ENCODE data around the gene ZNF438.
A peak's percentile ranks its signal among the peaks of the same experiment; 100 is the strongest.

ZNF438 gene

DNA sequence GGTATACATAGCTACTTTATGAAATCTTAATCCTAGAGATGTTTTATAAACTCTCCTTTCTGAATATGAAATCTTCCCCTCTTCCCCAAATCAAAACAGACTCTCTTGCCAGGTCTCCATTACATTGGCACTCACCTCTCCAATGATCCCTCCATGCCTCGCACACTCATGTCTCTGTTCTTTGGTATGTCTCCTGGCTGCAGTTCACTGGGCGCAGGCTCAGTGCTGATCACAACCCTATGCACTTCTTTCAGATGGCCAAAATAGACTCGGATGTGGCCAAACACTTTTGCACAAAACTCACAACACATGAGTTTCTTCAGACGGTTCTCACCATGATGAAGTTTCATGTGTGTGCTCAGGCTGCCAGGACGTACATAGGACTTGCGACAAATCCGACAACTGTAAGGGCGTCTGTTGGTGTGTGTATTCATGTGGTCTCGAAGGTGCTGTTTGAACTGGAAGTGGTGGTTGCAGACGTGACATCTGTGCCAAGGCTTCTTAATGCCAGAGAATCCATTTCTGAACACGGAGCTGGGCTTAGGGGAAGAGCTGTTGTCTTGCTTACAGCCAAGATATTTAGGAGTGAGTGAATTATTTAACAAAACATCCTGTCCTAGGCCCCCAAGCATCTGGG, 183.2 kb downstream of the ZNF438 start:
- no peak for DNase-seq (ENCODE audit: low spot score)

DNA sequence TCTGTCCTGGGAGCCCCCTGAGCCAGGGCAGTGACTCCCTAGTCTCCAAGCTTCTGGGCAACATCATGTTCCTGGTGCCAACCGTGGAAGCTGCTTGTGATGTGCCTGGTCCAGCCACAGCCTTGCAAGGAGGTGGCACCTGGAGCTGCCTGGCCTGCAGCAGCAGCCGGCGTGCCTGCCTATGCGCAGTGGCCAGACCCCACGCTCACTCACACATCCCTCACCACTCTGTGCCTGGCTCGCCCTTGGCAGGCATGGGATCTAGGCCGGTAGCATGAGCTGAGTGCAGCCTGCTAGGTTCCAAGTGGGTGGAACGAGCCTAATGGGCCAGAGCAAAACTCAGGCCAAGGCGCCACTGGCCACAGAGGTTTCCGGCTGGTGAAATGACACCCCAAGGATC, 184.0 kb downstream of the ZNF438 start:
- no peak for DNase-seq (ENCODE audit: low spot score)

DNA sequence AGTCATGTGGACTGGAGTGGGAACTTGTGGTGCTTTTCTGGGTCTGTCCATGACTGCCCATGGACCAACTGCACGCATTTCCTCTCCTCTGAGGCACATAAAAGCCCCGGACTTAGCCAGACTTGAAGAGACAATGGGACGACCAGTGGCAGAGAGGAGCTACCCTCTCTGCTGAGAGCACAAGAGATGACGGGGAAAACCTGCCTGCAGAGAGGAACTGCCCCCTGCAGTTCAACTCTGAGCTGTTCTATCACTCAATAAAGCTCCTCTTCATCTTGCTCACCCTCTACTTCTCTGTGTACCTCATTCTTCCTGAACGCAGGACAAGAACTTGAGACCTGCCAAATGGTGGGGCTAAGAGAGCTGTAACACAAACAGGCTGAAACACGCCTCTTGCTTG, 184.5 kb downstream of the ZNF438 start:
- DNase-seq (ENCODE audit: low spot score), result no peak

DNA sequence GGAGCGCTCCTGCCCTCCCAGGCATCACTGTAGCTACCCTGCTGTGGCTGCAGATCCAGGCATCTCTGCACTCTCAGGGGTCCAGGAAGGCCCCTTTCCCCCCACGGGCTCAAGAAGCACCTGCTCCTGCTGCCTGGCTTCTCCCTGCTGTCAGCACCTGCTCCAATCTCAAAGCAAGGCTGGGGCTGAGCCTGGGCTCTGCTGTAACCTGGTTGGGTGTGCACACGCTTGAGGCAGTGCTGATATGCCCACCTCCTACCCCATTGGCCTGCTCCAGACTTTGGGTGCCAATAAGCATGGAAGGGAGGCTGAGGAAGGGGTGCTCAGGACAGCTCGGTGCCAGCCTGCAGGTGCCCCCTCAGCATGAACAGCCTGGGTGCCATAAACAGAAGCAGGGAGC, 185.0 kb downstream of the ZNF438 start:
- DNase-seq (ENCODE audit: low spot score), result no peak

DNA sequence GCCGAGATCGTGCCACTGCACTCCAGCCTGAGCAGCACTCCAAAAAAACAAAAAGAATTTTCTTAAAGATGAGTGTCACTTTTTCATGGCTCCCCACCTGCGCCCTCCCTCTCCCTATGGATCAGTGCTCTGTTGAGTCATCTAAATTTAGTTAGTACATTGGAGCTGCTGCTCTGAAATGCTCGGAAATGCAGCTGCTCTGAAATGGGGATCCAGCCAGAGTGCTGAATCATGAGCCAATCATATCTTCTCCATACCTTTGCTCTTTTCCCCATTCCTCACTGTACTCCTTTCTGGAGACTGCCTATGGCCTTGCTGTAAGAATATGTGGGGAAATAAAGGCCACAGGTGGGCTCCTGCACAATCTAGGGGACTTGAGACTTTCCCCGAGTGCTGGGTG, 188.8 kb downstream of the ZNF438 start:
- DNase-seq (ENCODE audit: low spot score), result no peak

DNA sequence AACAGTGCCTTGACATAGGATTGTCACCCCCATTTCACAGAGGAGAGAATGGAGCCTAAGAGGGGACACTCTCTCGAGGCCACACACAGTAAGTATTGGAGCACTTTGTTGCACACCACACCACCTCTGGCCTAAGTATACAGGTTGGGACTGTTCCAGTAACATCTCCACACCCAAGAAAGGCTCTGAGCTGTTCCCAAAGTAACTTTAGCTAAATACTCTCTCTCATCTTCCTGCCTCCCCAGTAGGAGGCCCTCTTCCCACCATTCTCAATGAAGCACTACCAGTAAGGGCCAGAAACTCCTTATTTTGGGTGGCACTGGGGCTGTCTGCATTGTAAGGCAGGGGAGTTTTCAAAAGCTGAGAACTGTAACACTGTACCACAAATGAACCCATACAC, 189.5 kb downstream of the ZNF438 start:
- no peak for DNase-seq (ENCODE audit: low spot score)

DNA sequence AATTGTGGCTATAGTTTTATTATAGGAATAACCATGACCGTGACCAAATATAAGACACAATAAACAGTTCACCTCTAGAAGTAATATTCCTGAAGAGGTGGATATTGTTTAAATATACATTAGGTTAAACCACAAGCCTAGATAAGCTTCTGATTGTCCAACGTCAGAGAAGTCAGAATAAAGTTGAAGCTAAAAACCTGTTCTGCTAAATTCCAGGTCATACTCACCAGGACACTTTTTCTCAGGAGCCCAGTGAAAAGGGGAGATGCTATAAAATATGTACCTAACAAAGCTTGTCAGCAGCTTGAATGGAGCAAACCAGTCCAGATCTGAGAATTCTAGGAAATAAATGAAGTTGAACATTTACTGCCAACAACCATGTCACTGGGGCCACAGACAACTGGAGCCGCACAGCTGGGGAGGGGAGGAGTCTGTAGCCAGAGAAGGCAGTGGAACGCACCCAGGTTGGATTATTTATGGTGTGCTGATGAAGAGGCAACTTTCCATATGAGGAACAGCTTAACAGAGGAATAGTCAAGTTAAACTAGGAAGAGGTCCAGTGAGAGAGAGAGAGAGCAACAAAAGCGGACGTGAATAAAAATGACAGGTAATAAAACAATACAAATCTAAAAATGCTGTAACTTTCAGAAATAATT, 191.1 kb downstream of the ZNF438 start:
- no peak for DNase-seq (ENCODE audit: low spot score)

DNA sequence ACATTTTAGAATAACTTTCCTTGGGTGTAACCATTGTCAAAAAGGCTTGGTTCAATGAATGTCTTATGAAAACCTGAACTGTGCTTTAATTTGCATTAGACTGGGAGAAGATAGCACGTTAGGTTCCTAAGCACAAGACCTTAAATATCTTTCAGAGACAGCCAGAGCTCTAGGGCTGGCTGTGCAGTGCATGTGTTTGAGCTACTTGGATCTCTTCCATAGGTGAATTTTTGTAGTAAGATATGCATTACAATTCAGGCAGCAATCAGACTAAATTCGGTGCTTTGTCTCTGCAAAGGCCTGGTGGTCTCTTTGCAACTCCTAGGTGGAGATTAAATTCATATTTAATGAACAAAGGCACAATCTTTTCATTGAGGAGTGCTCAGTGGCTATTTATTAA, 192.0 kb downstream of the ZNF438 start:
- no peak for DNase-seq (ENCODE audit: low spot score)

DNA sequence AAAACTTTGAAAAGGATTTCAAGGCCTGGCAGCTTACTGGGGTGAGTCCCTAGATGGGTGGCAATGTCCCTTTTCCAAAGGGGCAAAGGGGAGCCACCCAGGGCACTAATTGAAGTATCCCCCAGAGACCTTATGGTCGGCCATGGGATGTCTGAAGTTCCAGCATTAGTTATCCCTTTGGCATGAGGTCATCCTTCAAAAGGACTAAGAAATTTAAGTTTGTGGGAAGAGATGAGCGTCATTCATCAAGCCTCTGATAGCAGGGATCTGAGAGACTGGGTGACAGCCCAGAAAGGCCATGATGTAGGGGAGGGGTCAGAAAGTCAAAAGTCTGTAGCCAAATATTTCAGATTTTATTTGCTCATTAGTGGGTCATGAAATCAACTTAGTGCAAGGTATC, 195.3 kb downstream of the ZNF438 start:
- DNase-seq (ENCODE audit: low spot score), result no peak

DNA sequence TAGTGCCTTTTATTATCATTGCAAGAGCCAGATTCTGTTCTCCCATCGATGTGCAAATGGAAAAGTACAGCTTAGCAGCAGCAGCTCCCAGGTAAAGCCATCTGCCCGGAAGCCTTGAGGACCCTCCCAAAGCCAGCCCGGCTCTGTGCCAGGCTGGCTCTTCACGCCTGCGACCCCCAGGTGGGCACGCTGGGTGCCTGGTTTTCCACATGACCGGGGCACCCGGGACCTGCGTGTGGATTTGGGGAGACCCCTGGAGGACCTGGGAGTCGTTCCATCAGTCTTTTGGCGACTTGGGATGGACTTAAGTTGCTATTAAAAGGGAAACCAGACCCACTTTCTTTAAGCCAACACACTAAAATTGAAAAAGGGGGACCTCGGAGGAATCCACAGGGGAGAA, 196.5 kb downstream of the ZNF438 start:
- no peak for DNase-seq (ENCODE audit: low spot score)

DNA sequence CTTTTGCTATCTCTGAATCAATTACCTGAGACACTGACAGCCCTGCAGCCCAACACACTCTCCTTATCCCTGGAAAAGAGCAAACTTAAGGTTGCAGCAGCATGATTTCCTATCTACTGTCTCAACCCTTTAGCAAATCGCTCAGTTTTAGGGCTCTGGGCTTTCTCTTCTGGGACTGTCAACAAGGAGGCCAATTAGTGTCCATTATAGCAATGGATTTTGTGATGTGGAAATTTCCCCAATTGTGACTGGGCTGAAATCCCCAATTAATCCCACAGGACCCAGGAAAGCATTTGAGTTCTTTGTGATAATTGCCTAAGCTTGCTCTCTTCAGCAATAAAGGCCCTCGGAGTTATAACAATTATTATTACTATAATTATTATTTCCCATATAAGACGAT, 197.0 kb downstream of the ZNF438 start:
- DNase-seq (ENCODE audit: low spot score), result no peak

DNA sequence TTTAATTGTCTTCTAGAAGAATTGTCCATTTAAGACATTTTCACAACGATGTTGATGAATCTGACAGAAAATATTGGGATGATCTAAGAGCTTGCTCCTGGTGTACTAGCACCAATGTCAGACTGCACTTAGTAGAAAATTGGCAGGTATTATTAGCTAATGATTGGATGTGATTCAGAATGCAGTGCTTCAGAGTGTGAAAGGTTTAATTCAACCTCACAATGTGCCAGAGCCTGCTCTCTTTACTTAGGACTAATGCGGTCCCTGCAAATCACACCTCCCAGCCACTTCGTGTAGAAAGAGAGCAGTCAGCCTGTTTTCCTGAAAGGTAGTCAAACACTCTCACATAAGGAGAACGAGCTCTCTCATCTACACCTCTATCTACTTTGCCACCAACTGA, 197.5 kb downstream of the ZNF438 start:
- DNase-seq (ENCODE audit: low spot score), result no peak

DNA sequence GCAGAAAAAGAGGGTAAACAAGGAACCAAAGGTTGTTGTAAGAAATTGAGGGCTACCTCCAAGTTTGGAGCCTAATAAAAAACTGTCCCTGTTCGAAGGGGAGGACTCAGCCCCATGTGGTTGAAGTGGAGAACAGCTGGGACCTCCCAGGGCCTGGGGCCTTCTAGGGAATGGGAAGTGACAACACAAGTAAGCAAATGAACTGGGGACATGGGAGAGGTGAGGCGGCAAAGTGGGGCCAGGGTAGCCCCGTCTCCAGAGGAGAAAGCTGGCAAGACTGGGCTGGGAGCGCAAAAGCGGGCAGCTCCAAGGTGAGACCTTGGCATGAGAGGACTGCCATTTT, 198.1 kb downstream of the ZNF438 start:
- no peak for DNase-seq (ENCODE audit: low spot score)

DNA sequence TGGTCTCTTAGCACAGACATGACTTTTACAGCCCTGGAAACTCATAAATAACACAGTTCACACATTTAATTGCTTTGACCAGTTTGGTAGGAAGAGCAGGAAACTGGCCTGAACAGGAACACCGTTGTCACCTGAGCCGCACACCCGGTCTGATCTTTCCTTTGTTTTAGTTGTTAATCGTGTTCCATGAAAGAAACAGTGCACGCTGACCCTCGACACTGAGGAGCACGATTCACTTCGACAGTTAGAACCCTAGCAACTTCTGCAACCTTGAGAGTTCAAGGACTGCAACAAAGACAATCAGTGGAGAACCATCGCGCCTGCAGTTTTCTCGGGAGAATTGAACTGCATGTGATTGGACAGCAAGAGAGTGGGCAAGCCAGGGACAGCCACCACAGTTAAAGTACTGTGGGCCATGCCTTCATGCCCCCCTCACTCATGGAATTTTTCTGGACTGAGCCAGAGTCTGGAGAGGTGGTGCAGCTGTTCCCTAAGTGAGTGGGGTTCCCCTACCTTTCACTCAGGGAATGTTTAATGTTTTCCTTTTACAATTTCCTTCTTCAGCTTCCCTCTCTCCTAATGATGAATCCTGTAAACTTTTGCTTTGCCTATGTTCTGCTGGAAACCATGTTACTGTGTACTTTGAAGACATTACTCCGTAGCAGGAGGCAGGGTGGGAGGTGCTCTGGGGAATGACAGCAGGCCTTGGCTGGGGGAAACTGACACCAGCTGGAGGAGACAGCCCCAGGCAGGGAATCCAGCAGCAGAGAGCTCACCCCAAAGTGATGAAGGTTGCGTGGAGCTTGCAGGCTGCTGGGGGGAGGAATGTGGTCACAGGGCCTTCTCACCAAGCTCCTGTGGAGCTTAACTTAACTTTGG, 198.7 kb downstream of the ZNF438 start:
- no peak for DNase-seq (ENCODE audit: low spot score)

DNA sequence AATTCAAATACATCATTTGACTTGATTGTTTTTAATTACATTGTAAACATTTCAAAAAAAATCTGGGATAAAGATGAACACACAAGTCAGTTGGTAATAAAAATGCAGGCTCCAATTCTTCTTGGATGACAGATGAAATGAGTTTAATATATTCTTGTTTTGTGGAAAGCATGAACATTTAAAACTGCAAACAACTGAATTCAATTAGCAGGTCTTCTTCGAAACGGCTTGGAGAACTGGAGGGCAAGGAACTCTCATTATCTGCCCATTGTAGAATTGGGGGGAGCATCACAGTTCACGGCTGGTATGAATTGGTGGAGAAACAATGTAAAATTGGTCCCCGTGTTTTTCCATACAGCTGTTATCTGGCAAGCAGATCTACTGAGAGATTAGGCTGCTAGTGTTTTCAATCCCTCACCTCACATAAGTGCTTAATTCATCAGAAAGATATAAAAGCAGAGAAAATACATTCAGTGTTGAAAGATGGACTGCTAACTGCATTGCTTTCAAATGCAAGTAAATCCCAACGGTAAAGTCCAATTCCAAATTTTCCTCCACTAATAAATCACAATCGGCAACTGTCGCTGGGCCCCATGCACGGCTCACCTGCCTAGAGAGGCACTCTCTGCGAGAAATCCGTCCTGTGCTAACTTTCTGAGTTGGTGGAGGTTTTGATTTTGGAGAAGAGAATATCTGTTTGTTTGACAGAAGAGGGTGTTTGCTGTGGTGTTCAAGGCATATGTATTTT, 199.5 kb downstream of the ZNF438 start:
- DNase-seq (ENCODE audit: low spot score), result no peak

DNA sequence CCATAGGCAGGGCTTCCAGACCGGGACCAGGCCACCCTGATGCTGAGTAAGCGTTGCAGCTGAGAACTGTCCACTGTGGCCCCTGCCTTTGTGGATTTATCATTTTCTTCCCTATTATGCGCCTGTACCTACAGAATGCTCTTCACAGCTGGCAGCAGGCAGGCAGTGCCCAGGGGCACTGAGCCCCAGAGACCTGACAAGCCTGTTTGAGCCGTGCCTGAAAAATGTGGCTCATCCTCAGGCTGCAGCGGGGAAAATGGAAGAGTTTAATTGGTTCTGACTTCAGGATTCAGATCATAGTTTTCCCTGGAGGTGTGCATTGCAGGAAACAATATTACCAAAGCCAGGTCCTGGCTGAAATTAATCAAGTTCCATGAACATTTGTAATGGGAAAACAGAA, 200.2 kb downstream of the ZNF438 start:
- no peak for DNase-seq (ENCODE audit: low spot score)

DNA sequence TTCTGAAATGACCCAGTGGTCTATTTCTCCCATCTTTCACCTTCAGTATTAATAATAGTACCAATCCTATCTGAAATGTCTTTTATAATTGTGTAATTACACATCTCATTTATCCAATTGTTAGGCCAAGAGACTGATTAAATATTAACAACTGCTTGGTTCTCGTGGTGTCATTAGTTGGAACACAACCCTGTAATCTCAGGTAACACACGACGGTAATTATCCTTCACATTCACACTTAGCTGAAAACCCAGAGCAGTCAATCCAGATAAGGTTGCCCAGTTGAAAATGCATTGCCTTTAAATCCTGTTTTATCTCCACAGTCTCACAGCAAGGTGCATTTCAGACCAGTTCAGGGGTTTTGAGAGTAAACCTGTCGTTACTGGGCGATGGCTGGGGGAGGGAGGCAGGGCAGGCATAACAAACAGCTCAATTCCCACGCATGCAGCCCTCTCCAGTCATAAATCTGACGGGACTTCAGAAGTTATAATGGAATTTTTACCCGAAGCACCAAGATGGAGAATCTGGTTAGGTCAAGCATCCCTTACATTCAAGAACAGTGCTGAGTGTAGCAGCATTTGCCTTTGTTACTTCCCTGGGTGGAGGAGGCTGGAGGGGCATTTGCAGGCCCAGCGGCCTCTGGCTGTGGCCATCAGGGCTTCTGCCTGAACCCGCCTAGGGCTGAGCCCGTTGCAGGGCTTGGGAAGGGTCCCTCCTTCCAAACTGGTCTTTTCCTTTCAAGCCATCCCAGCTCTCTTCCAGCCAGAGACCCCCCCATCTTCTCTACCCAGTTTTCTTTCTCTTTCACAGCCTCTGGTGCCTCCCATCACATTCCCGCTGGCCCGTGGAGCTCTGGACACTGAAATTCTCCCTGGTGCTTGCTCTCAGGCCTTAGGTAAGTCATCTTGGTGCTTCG, 201.1 kb downstream of the ZNF438 start:
- DNase-seq (ENCODE audit: low spot score), result no peak

DNA sequence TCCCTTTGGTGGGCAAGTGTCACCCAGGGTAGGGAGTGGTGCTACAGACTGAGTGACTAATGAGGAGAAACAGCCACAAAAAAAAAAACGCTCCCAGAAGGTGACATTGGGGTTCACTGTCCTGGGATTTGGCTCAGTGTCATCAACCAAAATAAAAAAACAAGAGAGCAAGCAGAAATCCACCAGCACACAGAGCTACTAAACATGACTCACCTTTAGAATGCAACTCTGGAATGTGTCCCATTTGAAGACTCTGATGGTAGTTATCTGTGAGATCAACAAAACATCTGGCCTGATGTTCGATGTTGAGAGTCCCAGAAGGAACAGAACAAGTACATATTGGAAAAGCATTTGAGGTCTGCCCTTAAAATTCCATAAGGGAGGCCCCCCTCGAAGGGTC, 201.8 kb downstream of the ZNF438 start:
- peak; percentile 46 for DNase-seq (ENCODE audit: low spot score)

DNA sequence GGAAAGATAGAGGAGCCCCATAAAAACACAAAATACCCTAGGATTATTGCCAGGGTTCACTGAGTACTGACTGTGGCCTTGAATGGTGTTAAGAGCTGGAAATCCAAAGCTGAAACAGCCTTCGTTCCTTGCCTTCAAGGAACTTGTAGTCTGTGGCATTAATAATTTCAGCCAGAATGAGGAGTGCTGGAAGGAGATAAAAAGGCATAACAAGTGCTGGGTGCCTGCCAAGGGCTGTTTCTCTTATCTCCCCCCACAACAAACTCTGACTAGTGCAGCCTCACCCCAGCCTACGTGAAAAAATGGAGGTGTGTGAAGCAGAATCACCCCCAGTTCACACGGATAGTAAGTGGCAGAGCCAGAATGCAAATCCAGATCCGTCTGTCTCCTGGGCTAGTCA, 203.0 kb downstream of the ZNF438 start:
- no peak for DNase-seq (ENCODE audit: low spot score)

DNA sequence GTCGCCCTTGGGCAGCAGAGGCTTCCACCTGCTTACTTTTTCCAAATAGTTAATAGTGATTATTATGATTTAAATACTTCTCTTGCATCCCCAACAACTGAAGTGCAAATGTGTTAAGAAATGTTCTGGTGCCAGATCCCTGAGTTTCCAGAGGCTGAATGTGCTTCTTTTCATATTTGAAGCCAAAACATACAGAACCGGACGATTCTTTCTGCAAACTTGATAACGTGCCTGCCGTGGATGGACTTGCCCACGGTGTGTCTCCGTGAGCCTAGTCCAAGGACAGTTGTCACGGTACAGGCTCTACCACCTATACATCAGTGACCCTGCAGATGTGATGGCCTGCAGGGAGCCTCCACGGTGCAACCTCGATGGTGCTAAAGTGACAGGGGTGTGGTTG, 203.5 kb downstream of the ZNF438 start:
- DNase-seq (ENCODE audit: low spot score), result no peak

DNA sequence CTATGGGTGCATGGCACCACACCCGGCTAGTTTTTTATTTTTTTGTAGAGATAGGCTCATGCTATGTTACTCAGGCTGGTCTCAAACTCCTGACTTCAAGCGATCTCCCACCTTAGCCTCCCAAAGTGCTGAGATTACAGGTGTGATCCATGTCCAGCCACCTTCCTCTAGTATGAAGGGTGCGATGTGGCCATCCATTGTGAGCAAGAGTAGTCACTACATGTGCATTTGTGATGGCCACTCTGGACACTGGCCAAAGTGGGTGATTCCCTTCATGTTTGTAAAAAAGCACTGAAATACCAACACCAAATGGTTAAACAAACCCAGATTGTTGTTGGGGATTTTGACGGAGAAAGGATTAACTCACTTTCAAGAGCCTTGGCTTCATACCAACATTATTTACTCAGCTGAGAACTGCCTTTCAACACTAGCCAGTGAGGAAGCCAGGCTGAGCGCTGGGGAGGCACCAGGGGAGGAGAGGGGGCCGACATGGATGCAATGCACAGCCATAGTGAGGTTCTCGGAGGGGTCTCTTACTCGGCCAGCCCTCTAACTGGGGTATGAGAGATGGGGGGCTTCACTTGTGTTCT, 204.0 kb downstream of the ZNF438 start:
- no peak for DNase-seq (ENCODE audit: low spot score)

All from kidney tubule cell (primary cell).